ENCODE data around the gene HS3ST3B1. TPM values are rescaled to one million over a fixed set of nuclear protein-coding genes. Genes with fewer than 3 reads are reported as not detected.

HS3ST3B1 gene
- total RNA-seq, 1 donor from 2014 or later = 1.5 TPM

DNA sequence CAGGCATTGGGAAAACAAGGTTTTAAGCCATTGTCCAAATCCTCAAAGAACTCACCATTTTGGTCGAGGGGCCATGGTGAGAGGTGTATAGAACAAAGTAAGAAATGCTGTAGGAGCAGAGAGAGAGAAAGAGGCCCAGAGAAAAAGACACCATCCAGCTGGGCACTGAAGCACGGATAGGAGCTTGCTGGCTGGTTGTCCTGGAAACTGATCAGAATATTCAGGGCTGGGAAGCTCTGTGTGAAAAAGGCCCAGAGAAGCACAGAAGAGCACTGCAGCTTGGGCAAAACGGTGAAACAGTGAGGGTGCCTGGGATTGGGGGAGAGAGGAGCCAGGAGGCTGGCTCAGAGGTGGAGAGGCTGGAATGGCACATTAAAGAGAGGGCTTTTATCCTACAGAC is 16.5 kb downstream of the HS3ST3B1 start:
- no peak for DNase-seq
- ATAC-seq (ENCODE audit: poor library complexity) = no peak
- intact Hi-C loops (cut with DNase I) = no loop called here

DNA sequence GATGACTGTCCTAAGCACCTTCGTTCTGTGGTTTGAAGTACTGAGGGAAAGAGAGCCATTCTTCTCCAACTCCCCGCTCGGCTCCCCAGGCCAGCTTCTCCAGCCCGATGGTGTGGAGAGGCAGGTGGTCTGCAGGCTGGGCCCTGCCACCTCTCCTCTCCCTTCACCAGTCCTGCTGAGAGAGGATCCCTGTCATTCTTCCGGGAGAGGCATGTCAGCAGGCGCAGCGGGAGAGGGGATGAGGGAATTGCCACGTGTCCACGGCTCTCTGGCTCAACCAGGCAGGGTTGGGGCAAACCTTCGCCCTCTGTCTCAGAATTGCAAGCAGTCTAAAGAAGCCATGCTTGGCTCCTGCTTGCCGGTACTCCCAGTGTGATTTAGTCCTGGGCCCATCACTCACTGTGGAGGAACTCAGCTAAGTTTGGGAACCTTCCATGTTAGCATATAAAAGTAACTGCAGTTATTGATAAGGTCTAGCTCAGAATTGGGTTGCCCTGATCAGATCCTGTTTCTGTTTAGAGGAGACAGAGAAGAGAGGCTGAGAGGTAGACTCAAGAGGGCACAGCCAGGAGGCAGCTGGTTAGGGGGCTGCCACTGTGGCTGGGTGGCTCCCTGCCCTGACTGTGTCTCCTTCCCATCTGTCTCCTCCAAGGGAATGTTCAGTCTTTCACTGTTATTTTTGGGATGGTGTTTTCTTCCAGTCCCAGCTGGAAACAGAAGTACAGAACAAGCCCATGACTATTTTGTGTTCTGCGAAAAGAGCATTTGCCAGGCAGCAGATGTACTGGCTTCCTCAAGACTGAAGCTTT is 17.4 kb downstream of the HS3ST3B1 start:
- ATAC-seq (ENCODE audit: poor library complexity) = no peak
- DNase-seq = no peak
- intact Hi-C loops (cut with DNase I) = no loop called here

DNA sequence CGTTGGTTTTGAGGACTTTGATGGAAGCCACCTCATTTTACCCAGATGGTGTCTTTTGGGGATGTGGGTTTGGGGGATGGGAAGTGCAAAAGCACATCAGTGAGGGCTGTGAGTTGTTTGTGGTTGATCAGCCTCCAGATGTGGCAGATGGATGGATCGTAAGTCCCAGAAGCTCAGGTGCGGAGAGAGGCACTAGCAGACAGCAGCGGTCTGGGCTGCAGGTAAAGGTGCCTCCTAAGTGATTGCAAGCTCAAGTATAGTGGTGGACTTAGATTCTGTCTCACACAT is 18.0 kb downstream of the HS3ST3B1 start:
- ATAC-seq (ENCODE audit: poor library complexity) = no peak
- intact Hi-C loops (cut with DNase I) = no loop called here
- no peak for DNase-seq

DNA sequence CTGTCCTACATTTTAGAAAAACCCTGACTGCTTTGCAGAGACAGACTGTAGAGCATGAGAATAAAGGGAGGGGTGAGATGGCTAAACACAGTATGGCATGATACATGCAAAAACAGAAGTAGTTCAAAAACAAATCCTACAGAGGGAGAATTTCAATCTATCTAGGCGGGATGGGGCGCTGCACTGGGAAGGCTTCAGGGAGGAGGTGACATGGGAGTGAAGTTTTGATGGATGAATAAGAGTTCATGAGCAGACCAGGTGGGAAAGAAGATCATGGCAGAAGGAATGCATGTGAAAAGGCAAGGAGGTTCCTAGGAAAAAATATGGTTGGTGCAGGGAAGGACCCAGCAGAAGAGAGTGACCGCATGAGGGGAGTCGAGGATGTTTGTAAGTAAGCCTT is 19.2 kb downstream of the HS3ST3B1 start:
- DNase-seq (no peak), ATAC-seq (ENCODE audit: poor library complexity) (no peak)
- intact Hi-C loops (cut with DNase I) = no loop called here

DNA sequence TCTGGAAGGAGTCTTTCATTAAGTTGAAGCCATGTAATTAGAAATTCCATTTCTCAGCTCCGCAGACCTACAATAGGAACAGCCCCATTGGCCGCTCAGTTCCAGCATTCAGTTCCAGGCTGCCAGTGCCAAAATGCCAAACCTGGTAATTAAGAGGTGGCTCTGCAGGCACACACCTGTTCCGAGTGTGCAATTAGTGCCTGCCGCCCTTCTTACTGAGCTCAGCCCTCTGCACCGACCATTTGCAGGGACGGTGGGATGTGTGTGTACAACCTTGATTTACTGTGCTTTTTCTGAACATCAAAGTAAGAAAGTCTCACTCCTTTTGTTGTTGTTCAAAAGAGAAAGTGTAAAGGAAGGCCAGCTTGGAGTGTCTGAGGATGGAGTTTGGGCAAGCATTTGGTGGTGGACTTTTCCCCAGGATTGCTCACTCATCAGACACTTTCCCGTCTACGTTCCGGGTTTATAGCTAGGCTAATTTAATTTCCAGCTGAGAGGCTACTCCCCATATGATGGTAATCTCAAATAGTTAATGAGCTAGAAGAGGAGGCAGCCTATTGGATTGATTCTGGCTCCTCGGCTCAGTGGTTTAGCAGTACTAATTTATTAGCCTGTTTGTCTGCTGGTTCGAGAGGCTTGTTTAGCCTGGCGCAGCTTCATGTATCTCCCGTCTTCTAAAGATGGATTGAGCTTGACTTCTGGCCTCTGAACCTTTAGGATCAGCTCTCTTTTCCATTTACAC is 20.0 kb downstream of the HS3ST3B1 start:
- DNase-seq = no peak
- intact Hi-C loops (cut with DNase I) = no loop called here
- ATAC-seq (ENCODE audit: poor library complexity) = no peak

DNA sequence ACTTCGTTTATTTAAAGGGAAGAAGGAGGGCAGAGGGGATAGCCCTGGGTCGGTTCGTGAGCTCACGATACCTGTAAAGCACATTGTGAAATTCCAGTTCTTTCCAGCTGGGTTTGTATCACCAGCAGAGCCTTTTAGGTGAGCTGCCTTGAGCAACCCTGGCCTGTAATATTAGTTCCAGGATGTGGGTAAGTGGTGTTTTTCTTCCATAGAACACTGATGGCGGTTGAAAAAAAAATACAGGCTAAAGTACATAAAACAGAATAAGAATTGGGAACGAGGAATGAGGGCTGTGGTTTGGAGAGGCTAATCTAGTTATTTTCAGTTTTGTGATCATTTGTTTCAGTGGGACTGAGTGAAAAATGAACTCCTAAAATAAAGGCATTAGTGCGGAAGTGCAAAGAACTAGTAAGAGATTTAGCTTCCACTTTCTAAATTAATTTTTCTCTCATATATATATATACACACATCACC is 20.6 kb downstream of the HS3ST3B1 start:
- intact Hi-C loops (cut with DNase I) = no loop called here
- ATAC-seq (ENCODE audit: poor library complexity) = no peak
- no peak for DNase-seq

DNA sequence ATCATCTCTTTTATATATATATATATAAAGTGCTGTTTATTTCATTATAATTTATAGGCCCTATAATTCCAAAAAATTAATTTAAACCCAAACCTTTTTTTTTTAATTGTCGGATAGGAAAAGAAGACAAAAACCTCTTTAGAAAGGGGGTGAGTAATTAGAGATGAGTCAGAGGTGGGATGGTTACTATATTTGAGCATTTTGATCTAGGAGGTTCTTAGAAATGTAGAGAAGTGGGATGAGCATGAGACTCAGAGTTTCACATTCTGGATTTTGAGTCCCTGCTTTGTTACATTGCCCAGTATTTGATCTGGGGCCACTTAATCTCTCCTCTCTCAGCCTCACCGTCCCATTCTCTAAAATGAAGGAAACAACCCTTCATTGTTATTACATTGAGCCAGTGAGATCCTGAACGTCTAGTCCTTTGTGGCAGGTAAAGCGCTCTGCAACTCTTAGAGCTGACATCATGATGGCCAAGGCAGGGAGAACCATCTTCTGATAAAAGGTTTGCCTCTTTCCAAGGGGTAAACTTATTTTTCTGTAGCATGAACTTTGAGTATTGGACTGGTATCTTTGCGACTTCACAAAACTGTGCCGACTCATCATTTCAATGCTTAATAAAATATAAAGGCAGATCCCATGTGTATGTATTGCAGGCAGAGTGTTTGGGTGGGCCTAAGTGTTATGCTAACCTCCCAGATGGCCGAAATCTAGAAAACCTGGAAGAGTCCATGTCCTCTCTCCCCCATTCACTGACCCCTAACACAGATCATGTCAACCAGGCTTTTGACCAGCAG is 21.3 kb downstream of the HS3ST3B1 start:
- no peak for ATAC-seq (ENCODE audit: poor library complexity)
- DNase-seq = no peak
- intact Hi-C loops (cut with DNase I) = no loop called here

DNA sequence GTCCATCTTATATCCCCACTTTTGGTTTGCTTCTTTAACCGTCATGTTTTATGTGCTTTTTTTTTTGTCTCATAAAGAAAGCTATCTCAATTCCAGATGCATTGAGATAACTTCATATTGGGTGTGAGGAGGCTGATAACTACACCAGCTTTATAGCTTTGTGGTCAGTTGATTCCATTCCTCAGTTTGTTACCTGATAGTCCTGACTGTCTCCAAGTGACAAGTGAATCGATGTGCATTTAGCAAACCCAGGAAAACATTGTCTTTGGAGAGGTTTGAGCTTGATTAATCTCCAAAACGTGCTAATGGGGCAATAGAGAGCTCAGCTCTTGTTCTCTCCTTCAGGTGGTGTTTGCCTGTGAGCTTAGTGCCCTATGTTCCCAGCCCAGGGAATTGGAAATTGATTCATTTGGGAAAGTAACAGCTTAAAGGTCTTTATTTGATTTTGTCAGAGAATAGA is 22.7 kb downstream of the HS3ST3B1 start:
- no peak for ATAC-seq (ENCODE audit: poor library complexity)
- intact Hi-C loops (cut with DNase I) = no loop called here

DNA sequence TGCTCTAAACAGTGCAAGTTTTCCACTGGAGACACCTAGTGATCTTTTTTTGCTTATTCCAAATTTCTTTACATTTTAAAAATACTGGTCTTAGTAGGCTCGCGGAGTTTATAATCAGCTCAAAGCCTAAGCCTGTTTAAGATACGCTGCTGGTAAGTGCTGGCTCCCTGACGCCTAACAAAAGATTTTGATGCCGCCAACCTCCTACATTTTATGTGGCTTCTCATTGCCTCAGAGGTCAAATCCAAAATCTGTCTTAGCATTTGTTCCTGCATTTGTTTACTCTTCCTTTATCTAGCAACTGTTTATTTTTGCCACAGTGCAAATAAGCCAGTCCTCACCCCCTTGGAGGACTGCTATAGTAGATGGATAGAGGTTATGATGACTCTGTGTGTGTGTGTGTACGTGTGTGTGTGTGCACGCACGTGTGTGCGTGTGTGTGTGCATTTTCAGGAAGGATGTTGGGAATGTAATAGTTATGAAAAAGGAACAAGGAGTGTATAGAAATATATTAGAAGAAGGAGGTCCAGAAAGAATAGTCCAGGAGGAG is 24.8 kb downstream of the HS3ST3B1 start:
- no peak for DNase-seq
- intact Hi-C loops (cut with DNase I) = no loop called here
- ATAC-seq (ENCODE audit: poor library complexity) = no peak

More for the DNA sequence above, 22.7 kb downstream of the HS3ST3B1 start:
- no peak for DNase-seq

DNA sequence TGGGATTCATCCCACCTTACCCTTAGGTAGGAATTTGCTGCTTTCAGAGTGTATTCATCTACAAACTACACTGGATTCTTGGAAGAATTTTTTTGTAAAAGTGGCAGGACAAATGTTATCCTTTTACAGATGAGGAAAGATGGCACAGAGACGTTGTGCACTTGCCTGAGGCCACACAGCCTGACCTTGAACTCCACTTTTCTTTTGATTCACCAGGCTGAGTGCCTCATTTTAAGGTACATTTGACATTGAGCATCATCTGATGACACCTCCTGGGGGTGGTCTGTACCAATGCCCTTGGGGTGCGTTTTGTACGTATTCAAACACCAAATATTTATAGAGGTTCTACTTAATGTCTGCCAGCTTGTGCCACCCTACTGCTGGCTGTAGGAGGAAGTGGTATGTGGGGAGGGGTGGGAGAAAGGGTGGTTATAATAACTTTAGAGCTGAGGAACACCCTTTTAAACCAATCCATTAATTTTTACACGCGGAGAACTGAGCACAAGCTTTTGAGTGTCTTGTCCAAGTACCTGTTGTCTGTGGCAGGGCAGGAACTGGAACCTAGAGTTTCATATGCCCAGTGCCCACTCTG is 29.1 kb downstream of the HS3ST3B1 start:
- intact Hi-C loops (cut with DNase I) = no loop called here
- no peak for ATAC-seq (ENCODE audit: poor library complexity)
- DNase-seq = no peak

DNA sequence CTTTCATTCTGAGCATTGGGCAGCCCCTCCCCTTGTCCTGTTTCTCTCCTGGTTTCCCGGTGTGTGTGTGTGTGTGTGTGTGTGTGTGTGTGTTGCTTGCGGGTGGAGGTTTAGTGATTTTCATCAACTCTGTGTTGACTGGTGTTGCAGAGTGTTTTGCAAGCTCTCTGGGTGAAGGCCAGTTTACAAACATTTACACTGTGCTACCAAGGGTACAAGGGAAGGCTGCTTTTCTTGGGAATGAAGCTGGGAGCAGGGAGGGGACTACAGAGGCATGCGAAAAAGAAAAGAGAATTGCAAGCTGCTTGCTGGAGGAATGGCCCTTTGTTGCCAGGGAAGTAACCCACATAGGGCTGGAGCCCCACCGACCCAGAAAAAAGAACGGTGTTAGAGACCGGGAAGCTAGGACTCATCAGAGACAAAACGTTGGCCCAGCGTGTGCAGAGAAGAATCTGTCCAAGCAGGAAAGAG is 29.6 kb downstream of the HS3ST3B1 start:
- ATAC-seq (ENCODE audit: poor library complexity) (no peak), DNase-seq (no peak)
- intact Hi-C loops (cut with DNase I) = no loop called here

DNA sequence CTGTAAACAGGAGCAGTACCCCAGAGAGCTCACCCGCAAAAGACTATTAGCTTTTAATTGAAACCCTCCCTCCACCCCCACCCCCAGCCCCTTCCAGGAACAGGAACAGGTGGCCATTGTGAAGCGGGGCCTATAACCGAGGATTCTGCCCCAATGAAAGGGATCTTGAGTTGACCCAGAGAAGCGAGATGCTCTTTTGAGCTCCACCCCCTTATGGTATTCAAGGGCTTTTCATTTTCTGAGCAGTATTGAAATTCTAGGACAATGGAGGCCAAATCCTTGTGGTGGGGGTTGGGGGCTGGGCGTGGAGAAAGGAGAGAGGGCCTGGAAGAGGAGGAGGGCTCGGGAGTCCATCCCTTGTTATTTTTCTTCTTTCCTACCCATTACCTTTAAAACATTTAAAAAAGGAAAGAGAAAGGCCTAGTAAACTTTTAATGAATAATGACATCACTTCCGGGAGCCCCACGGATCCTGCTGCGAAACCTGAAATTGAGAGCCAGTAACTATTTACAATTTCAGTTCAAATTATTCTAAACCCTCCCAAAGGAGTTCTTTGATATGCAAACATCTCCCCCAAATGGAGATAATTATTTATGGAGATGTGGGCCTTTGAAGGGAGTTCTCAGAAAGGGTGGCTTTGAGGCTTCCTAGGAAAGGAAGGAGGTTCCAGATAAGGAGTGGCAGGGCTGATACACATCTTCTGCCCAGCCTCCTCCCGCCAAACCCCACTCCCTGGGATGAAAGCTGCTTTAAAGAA is 30.5 kb downstream of the HS3ST3B1 start:
- DNase-seq = no peak
- ATAC-seq (ENCODE audit: poor library complexity) = no peak
- intact Hi-C loops (cut with DNase I) = no loop called here

DNA sequence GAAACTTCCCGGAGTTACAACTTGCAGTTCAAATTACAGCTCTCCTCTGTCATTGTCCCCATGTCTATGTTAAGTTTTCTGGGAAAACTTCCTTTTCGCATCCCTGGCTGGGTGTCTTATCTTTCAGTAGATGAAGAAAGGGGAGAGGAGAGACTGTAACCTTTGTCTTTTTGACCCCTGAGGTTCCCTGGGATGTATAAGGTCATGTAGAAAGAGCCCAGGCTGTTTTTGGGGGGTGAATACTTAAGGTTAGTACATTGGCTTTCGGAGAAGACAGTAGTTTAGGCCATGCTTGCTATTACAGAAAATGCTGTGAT is 31.1 kb downstream of the HS3ST3B1 start:
- intact Hi-C loops (cut with DNase I) = no loop called here
- ATAC-seq (ENCODE audit: poor library complexity) (no peak), DNase-seq (no peak)

DNA sequence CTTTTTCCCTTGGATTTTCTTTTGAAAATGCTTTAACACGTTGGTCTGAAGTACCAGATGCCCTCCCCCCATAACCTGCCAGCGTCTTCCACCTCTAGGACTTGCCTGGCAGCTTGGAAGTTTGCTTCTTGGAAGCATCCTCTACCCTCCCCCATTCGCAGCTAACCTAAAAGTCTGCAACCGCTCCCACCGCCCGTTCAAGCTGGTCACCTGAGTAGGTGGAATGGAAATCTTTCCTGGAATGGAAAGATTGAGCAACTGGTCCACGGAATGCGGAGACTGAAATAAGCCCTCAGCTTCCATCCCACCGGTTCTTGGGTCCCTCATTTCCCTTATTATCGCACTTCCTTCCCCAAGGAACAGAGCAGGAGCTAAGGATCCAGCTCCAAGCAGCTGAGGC is 31.4 kb downstream of the HS3ST3B1 start:
- no peak for ATAC-seq (ENCODE audit: poor library complexity)
- intact Hi-C loops (cut with DNase I) = no loop called here

DNA sequence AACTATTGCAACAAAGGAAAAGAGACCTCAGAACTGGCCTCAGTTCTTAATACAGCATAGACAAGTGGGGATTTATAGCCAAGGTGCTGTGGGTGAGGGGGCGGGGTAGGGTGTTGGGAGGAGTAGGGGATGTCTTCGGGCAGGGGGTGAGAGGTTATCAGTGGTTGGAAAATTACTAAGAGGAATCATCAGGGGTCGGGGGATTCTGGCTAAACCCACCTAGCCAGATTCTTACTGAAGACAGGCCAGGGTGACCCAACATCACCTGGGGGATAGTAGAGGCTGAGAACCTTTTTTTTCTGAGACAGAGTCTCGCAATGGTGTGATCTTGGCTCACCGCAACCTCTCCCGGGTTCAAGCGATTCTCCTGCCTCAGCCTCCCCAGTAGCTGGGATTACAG is 32.6 kb downstream of the HS3ST3B1 start:
- DNase-seq (no peak), ATAC-seq (ENCODE audit: poor library complexity) (no peak)
- intact Hi-C loops (cut with DNase I) = no loop called here

More for the DNA sequence above, 31.4 kb downstream of the HS3ST3B1 start:
- DNase-seq = no peak

DNA sequence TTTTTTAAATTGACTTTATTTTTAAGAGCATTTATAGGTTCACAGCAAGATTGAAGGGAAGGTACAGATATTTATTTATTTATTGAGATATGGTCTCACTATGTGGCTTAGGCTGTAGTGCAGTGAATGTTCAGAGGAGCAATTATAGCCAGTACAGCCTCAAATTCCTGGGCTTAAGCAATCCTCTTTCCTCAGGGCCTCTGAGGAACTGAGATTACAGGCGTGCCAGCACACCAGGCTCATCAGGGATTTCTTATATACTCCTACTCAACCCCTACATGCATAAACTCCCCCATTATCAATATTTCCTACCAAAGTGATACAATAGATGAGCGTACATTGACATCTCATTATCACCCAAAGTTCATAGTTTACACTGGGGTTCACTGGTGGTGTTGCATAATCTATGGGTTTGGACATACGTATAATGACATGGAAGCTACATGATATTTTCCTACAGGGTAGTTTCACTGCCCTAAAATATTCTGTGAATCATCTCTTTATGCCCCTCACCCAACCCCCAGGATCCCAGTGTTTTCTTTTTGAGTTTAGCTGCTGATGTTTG is 33.5 kb downstream of the HS3ST3B1 start:
- intact Hi-C loops (cut with DNase I) = no loop called here
- ATAC-seq (ENCODE audit: poor library complexity) (peak; percentile 65), DNase-seq (no peak)

DNA sequence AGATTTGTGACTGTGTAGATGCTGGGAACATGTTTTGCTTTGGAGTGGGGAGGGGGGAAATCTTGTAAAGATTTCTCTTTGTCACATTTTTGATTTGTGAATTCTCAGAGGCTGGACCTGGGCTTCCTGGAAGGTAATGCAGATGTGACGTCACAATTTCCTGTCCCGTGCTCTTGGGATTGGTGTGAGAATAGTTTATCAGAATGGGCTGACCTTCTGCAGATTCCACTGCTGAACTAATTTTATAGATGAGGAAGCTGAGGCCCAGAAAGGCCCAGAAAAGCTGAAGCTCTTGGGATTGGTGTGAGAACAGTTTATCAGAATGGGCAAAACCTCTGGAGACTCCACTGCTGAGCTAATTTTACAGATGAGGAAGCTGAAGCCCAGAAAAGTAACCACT is 34.0 kb downstream of the HS3ST3B1 start:
- peak; percentile 69 for ATAC-seq (ENCODE audit: poor library complexity)
- intact Hi-C loops (cut with DNase I) = no loop called here
- no peak for DNase-seq

DNA sequence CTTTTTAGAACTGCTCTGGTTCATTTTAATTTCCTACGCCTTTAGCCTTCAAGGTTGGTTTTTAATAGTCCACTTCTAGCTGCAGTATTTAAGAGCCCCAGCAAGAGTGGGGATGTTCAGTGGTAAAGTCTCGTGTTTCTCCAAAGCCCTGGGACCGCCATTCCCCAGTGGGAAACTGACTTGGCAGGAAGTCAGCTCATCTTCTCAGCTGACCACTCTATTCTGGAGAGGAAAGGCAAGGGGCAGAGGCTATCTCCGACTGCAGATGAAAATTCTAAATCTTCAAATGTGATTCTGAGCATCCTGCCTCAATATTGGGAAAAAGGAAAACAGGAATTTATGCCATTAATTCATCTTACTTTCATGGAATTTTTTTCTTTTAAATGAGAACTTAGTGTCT is 35.5 kb downstream of the HS3ST3B1 start:
- intact Hi-C loops (cut with DNase I) = no loop called here
- DNase-seq (no peak), ATAC-seq (ENCODE audit: poor library complexity) (peak; percentile 43)

All from Right ventricle myocardium superior (tissue), 1 donor.